Erythroblast (primary cell): ENCODE measurements around the gene RS1.

Experiments
- GATA1 ChIP-seq: IDR thresholded peaks from 2 replicates; pipeline ENCODE4 v1.6.1; 2011; ENCODE audit warnings: low read depth, mild to moderate bottlenecking, control low read depth, low read length, moderate library complexity
- POLR2A ChIP-seq: IDR thresholded peaks from 2 replicates; pipeline ENCODE4 v1.6.1; 2011; ENCODE audit warnings: mild to moderate bottlenecking, low read length

GRCh38 chrX:18674417-18674787 lies 2.5 kb upstream of the RS1 start:
- TF ChIP-seq POLR2A = no peak
- no peak for TF ChIP-seq GATA1
